Activated CD4-positive, alpha-beta T cell treated with anti-CD3 and anti-CD28 coated beads, Interleukin-2, amount 10 ng/mL, durations not matched to agents 24 days and 14 days (primary cell): Measurements from ENCODE around the gene SLC9A5. TPM values are rescaled to one million over a fixed set of nuclear protein-coding genes. Genes with fewer than 3 reads are reported as not detected.
A peak's percentile ranks its signal among the peaks of the same experiment; 100 is the strongest.

Source experiments
- DNase-seq: peaks from one replicate; pipeline ENCODE4 v3.0.0; 2022
- H3K27ac Mint-ChIP-seq: one replicate; pipeline ENCODE4 v1.8.0; 2022; ENCODE audit warnings: mild to moderate bottlenecking, mixed read lengths
- H3K27me3 Mint-ChIP-seq: one replicate; pipeline ENCODE4 v1.8.0; 2022; ENCODE audit warnings: mixed read lengths
- H3K36me3 Mint-ChIP-seq: one replicate; pipeline ENCODE4 v1.8.0; 2022; ENCODE audit warnings: low read depth, mild to moderate bottlenecking, mixed read lengths
- H3K4me1 Mint-ChIP-seq: one replicate; pipeline ENCODE4 v1.8.0; 2021; ENCODE audit warnings: mixed read lengths
- H3K4me3 Mint-ChIP-seq: one replicate; pipeline ENCODE4 v1.8.0; 2022; ENCODE audit warnings: mild to moderate bottlenecking, moderate library complexity, mixed read lengths
- H3K9me3 Mint-ChIP-seq: one replicate; pipeline ENCODE4 v1.8.0; 2021; ENCODE audit warnings: mixed read lengths
- intact Hi-C: fragments of 100-400 bp; cut with micrococcal nuclease; formaldehyde crosslinking; loops from one replicate; pipeline ENCODE4 v1.15.1; 2023
- total RNA-seq: library from RNA; stranded (reverse); gene quantifications from 2 replicates; pipeline ENCODE4 v1.2.3, GENCODE V29; 2022

SLC9A5 gene
- total RNA-seq, 1 donor from 2014 or later: 5.3 TPM

DNA sequence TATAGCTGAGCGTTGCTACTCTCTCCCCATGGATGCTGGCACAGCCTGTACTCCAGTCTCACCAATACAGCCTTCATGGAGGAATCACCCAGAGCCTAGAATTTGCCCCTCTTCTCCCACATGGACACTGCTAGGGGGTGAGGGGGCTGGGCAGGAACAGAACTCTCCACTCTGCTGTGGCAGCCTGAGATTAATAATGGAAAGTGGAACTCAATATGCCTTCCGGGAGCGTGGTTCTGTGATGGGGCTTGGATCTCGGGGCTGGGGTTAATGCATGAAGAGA lies 1.2 kb downstream of the SLC9A5 start:
- peaks cover 14% of the 10 kb centered on the region for H3K27me3 Mint-ChIP-seq
- H3K4me3 Mint-ChIP-seq: peak overlapping the region; percentile 89
- H3K4me1 Mint-ChIP-seq: peaks cover 29% of the 10 kb centered on the region
- H3K9me3 Mint-ChIP-seq: no peaks in the 10 kb centered on the region
- intact Hi-C loops: no loop called here
- no peak overlapping the region for H3K27ac Mint-ChIP-seq
- no peak for DNase-seq
- H3K36me3 Mint-ChIP-seq: peaks cover 2% of the 10 kb centered on the region

DNA sequence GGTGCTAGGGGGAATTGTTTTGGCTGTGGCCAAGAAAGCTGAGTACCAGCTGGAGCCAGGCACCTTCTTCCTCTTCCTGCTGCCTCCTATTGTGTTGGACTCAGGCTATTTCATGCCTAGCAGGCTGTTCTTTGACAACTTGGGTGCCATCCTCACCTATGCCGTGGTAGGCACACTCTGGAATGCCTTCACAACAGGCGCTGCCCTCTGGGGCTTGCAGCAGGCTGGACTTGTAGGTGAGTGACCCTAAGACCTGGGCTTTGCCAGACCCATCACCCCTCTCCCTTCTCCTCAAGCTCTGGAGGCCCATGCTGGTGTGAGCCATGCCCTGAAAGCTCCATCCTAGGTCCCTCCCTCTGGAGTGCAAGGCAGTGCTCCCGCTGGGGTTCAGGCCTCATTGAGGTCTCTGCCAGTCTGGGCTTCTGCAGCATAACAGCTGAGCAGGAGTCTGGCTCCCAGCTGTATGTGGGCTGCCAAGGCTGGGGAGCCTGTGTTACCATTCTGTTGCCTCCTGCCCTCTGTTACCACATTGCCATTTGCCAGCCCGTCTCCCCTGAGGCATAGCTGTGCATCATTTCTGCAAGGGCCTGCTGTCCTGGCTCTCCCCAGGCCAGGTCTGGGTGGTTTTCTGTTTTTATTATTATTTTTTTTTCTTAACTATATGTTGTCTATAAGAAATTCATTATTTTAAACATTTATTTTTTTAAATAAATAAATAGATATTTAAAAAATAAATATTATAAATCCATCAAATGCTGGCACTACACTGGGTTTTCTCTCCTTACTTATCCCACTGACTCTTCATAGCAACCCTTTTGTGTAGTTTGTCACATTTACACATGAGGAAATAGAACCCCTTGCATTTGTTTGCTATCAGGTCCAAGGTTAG lies 4.1 kb downstream of the SLC9A5 start:
- peaks cover 19% of the 10 kb centered on the region for H3K4me1 Mint-ChIP-seq
- H3K27ac Mint-ChIP-seq: no peak overlapping the region
- H3K27me3 Mint-ChIP-seq: peaks cover 14% of the 10 kb centered on the region
- no peak for DNase-seq
- H3K9me3 Mint-ChIP-seq: no peaks in the 10 kb centered on the region
- H3K4me3 Mint-ChIP-seq: no peak overlapping the region
- H3K36me3 Mint-ChIP-seq: no peaks in the 10 kb centered on the region
- intact Hi-C loops: no loop called here

DNA sequence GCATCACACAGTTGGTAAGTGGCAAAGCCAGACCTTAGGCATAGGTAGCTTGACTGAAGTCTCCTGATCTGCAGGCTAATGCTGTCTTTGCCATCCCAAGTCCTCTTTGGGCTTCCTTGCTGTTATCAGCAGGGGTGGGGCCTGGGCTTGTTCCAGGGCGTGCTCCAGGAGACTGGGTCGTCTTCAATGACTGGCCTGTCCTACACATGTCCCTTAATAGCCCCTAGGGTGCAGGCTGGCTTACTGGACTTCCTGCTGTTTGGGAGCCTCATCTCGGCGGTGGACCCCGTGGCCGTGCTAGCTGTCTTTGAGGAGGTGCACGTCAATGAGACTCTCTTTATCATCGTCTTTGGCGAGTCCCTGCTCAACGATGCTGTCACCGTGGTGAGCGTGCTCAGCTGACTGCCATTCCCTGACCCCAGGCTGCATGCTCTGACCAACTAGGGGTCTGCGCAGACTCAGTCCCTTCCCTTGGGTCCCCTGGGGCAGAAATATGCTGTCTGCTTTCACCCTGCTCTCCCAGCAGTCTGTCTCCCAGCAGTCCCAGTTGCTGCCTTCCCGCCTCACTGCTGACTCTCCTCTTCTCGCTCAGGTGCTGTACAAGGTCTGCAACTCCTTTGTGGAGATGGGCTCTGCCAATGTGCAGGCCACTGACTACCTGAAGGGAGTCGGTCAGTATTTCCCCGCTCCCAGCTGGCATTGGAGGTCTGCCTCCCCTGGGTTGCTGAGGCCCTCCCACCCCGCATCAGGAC lies 6.2 kb downstream of the SLC9A5 start:
- intact Hi-C loops: no loop called here
- Mint-ChIP-seq H3K27ac (no peak overlapping the region), H3K9me3 (no peaks in the 10 kb centered on the region), H3K4me1 (peaks cover 4% of the 10 kb centered on the region), H3K36me3 (no peaks in the 10 kb centered on the region), H3K27me3 (peaks cover 7% of the 10 kb centered on the region), H3K4me3 (no peak overlapping the region)
- DNase-seq: no peak

DNA sequence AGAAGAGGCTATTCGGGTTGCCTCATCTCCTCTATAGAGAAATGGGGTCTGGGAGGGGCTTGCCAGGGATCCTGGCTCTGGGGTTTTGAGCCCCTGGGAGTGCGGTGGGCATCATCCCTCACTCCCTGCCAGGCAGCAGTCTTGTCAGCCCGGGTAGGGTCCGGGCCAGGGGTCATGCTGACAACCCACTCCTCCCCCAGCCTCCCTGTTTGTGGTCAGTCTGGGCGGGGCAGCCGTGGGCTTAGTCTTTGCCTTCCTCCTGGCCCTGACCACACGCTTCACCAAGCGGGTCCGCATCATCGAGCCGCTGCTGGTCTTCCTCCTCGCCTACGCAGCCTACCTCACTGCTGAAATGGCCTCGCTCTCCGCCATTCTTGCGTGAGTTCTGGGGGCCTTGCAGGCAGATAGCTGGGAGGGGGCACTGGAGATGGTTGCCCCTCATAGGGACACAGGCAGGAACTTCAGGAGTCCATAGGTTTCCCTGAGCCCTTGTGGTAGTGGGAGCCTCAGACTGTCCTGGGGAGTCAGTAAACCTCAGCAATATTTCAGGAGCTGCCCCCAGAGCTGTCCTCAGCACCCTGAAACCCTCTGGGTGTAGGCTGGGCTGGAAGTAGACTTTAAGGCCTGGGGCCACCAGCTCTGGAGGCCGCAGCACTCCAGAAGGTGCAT lies 6.9 kb downstream of the SLC9A5 start:
- DNase-seq: no peak
- Mint-ChIP-seq H3K4me1 (peaks cover 3% of the 10 kb centered on the region), H3K36me3 (no peaks in the 10 kb centered on the region), H3K9me3 (no peaks in the 10 kb centered on the region), H3K27me3 (peaks cover under 1% of the 10 kb centered on the region), H3K4me3 (no peak overlapping the region), H3K27ac (no peak overlapping the region)
- intact Hi-C loops: no loop called here

DNA sequence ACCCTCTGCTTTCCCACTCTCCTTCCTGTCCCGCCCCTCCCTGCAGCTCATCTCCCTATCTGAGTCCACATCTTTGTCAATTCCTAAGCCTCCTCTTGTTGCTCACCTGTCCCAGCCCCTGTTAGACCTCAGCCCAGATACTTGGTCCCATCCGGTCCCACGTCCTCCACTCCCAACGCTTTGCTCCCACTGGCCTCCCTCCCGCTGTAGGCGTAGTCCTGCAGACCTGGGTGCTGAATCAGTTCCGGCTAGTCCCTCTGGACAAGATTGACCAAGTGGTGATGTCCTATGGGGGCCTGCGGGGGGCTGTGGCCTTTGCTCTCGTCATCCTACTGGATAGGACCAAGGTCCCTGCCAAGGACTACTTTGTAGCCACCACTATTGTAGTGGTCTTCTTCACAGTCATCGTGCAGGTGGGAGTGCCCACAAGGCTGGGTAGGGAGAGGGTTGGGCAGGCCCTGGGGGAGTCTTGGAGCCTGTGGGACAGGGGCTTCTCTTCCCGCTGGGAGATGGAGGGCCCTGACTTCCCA lies 8.0 kb downstream of the SLC9A5 start:
- Mint-ChIP-seq H3K9me3 (no peaks in the 10 kb centered on the region), H3K4me1 (peaks cover 3% of the 10 kb centered on the region), H3K36me3 (no peaks in the 10 kb centered on the region), H3K27me3 (no peaks in the 10 kb centered on the region), H3K4me3 (no peak overlapping the region), H3K27ac (no peak overlapping the region)
- DNase-seq: no peak
- intact Hi-C loops: no loop called here

DNA sequence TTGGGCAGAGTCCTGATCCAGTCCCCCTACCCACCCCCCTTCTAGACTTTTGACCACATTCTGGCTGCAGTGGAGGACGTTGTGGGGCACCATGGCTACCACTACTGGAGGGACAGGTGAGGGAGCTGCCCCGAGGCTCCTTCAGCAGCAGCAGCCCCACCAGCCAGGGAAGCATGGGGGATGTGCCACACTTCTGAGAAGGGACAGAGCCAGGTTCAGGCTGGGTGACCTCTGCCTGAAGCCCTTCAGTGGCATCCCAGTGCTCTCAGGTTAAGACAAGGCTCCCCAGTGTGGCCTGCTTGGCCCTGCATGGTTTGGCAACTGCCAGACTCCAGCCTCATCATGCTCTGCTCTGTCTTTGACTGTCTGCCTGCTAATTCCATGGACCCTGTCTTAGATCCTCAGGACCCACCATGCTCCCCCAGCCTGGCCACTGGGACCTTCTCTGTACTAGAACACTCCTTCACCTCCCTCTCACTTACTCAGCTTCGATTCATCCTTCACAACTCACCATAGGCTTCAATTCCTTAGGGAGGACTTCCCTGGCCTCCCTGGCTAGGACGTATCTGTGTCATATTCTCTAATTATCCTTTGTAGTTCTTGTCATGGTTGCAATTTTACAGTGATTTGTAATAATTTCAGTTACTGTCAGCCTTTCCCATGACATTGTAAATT lies 8.8 kb downstream of the SLC9A5 start:
- H3K4me1 Mint-ChIP-seq: peaks cover 3% of the 10 kb centered on the region
- no peaks in the 10 kb centered on the region for H3K9me3 Mint-ChIP-seq
- H3K4me3 Mint-ChIP-seq: no peak overlapping the region
- no peaks in the 10 kb centered on the region for H3K27me3 Mint-ChIP-seq
- DNase-seq: no peak
- intact Hi-C loops: no loop called here
- no peaks in the 10 kb centered on the region for H3K36me3 Mint-ChIP-seq
- no peak overlapping the region for H3K27ac Mint-ChIP-seq

DNA sequence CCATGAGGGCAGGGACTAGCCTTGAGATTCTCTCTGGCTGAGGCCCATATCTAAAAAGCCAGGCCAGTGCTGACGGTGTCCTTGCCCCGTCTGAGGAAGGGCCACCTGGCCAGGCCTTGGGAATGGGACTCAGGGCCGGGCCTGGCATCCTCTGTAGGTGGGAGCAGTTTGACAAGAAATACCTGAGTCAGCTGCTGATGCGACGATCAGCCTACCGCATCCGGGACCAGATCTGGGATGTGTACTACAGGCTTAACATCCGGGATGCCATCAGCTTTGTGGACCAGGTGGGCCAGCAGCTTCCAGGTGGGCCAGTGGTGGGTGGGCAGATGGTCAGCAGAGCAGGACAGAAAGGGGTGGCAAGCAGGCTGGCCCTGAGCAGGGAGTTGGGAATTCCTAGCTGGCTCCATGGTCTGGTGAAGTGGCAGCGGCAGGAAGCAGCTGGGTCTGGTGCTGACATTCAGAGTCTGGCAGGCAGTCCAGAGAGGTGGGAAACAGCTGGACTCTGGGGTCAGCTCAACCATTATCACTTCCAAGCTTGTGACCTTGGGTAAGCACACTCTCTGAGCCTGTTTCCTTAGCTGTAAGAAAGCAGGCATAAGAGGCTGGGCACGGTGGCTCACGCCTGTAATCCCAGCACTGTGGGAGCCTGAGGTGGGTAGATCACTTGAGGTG lies 9.5 kb downstream of the SLC9A5 start:
- Mint-ChIP-seq H3K4me1 (peaks cover 3% of the 10 kb centered on the region), H3K27ac (no peak overlapping the region), H3K36me3 (no peaks in the 10 kb centered on the region), H3K4me3 (no peak overlapping the region), H3K9me3 (no peaks in the 10 kb centered on the region), H3K27me3 (no peaks in the 10 kb centered on the region)
- no peak for DNase-seq
- intact Hi-C loops: no loop called here

DNA sequence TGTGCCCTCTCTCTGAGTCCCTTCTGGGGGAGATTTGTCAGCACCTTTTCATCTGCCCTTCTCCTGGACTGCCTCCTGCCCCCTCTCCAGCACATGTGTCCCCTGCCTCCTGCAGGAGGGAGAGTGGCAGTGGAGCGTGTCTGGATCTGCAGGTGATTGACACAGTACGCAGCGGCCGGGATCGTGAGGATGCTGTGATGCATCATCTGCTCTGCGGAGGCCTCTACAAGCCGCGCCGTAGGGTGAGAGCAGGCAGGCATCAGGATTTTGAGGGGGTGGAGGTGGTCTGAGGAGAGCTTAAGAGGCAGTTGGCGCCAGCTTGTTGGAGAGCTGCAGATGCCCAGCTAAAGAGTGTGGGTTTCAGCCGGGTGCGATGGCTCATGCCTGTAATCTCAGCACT lies 10.9 kb downstream of the SLC9A5 start:
- Mint-ChIP-seq H3K4me3 (no peak overlapping the region), H3K36me3 (no peaks in the 10 kb centered on the region), H3K9me3 (no peaks in the 10 kb centered on the region), H3K4me1 (peaks cover 3% of the 10 kb centered on the region), H3K27ac (no peak overlapping the region), H3K27me3 (no peaks in the 10 kb centered on the region)
- intact Hi-C loops: loop anchor here (1.0 to 5.0 kb wide), 3 partner anchors 80 to 158 kb away; partner anchors contain the start of gene ZDHHC1
- no peak for DNase-seq

DNA sequence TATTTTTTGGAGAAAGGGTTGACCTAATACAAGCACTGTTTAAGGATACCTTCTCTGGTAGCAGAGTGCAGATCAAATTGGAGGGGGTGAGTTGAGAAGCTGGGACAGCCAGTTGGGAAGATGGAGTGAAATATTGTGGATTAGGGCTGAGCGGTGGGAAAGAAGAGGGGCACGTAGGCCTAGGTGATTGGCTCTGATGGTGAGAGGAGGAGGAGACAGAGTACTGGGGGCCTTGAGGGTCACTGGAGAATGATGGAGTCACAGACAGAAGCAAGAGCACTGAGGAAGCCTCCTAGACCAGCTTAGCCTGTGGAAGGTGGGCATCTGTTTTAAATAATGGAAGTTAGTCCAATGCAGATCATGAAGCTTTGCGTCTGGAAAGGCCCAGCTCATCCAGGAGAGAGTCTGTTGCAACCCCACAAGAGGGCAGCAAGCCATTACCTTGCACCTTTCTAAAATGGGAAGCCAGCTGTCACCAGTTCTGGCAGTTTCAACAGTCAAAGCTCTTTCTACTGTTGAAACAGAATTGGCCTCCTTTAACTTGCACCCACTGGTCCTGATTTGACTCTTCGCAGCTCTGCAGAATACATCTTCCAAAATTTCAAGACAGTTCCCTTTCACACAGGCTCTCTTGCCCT lies 11.8 kb downstream of the SLC9A5 start:
- Mint-ChIP-seq H3K4me3 (no peak overlapping the region), H3K4me1 (peaks cover 3% of the 10 kb centered on the region), H3K27me3 (no peaks in the 10 kb centered on the region), H3K36me3 (no peaks in the 10 kb centered on the region), H3K9me3 (no peaks in the 10 kb centered on the region), H3K27ac (no peak overlapping the region)
- peak; percentile 79 for DNase-seq
- intact Hi-C loops: loop anchor here (1.0 to 5.0 kb wide), 3 partner anchors 79 to 157 kb away; partner anchors contain the start of gene ZDHHC1

DNA sequence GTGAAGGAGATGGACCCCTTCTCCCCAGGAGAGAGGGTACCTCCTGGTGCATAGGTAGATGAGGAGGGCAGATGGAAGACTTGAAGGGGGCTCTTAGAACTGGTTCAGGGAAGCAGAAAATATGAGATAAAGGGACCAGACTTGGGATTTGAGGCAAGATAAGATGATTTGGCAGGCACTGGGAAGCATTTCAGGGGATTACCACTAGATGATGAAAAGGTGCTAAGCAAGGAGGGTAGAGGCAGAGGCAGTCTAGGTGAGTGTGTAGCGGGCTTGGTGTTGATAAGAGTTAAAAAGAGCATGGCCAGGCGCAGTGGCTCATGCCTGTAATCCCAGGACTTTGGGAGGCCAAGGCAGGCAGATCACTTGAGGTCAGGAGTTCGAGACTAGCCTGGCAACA lies 14.4 kb downstream of the SLC9A5 start:
- no peaks in the 10 kb centered on the region for H3K36me3 Mint-ChIP-seq
- H3K9me3 Mint-ChIP-seq: no peaks in the 10 kb centered on the region
- no peak for DNase-seq
- intact Hi-C loops: loop anchor here (5.0 kb wide), 1 partner anchor 154 kb away; the partner anchor contains the start of gene ZDHHC1
- H3K4me3 Mint-ChIP-seq: no peak overlapping the region
- H3K27me3 Mint-ChIP-seq: no peaks in the 10 kb centered on the region
- H3K27ac Mint-ChIP-seq: no peak overlapping the region
- H3K4me1 Mint-ChIP-seq: peaks cover 3% of the 10 kb centered on the region

DNA sequence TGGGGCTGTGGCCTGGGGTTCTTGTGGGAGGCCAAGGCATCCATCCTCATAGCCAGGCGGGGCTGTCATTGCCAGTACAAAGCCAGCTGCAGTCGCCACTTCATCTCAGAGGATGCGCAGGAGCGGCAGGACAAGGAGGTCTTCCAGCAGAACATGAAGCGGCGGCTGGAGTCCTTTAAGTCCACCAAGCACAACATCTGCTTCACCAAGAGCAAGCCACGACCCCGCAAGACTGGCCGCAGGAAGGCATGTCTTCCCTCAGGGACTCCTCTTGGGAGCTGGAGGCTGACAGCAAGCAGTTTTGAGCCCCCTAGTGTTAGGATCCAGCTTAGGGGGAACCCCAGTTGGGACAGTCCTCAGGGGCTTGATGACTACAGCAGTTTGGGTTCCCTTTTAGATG lies 15.5 kb downstream of the SLC9A5 start:
- intact Hi-C loops: loop anchor here (5.0 kb wide), 1 partner anchor 153 kb away; the partner anchor contains the start of gene ZDHHC1
- Mint-ChIP-seq H3K27me3 (no peaks in the 10 kb centered on the region), H3K9me3 (no peaks in the 10 kb centered on the region), H3K4me3 (no peak overlapping the region), H3K36me3 (no peaks in the 10 kb centered on the region), H3K4me1 (peaks cover 3% of the 10 kb centered on the region), H3K27ac (no peak overlapping the region)
- no peak for DNase-seq

DNA sequence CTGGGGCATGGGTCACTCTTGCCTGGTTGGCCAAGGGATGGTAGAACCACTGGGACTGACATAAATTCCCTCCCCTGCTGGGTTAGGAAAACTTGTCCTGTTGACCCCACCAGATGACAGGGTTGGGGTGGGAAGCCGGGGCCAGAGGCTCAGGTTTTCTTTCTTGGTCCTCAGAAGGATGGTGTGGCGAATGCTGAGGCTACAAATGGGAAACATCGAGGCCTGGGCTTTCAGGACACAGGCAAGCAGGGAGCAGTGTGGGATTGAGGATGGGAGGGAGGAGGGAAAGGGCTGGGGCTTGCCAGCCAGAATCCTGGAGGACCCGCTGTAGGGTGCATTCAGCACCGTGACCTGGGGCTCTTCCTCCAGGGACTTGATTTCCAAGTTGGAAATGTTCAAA lies 16.1 kb downstream of the SLC9A5 start:
- no peak overlapping the region for H3K4me3 Mint-ChIP-seq
- no peaks in the 10 kb centered on the region for H3K36me3 Mint-ChIP-seq
- no peak overlapping the region for H3K27ac Mint-ChIP-seq
- no peak for DNase-seq
- intact Hi-C loops: loop anchor here (5.0 kb wide), 1 partner anchor 152 kb away; the partner anchor contains the start of gene ZDHHC1
- peaks cover 3% of the 10 kb centered on the region for H3K4me1 Mint-ChIP-seq
- H3K27me3 Mint-ChIP-seq: no peaks in the 10 kb centered on the region
- H3K9me3 Mint-ChIP-seq: no peaks in the 10 kb centered on the region
